Stimulated activated CD8-positive, alpha-beta memory T cell treated with anti-CD3 and anti-CD28 coated beads, Interleukin-2, amount 100 ng/mL, for 1 hour (primary cell): ENCODE measurements around the gene DDRGK1.

Source experiments
- DNase-seq, 2 donors: peaks; one replicate each; pipeline ENCODE4 v3.0.0-alpha.2; 2020; ENCODE audit warnings: low read depth in 2 of 2

DDRGK1 gene

DNA sequence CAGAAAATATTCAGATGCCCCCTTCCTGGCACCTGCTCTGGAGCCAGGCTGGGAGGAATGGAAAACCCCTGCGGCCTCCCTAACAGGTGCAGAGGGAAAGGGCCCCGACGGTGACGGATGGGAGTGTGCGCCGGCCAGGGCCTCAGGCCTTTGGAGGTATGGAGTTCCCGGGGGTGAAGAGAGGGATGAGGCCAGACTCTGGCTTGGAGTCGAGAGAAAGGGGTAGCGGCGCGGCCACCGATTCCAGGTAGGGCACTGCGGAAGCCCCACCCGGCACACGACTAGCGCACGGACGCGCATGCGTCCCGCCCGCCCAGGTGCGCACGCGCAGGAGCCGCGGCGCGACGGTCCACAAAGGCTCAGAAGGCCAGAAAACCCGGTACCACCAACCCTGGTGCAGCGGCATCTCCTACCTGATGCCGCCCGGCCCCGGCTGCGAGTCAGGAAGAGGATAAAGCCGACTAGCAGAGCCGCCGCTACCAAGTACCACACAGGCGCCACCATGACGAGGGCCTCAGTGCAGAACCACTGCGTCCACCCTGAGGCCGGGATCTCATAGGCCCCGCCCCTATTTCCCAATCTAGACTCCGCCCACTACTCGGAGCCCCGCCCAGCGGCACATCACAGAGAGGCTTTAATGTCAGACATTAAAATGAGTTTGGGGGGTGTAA lies at the start of gene DDRGK1:
TSS of gene DDRGK1 (minus strand) at position 559 of the 671 bp plus-strand sequence. CDS start at position 504, 55 bp downstream.
- DNase-seq = peak; percentile 83

DNA sequence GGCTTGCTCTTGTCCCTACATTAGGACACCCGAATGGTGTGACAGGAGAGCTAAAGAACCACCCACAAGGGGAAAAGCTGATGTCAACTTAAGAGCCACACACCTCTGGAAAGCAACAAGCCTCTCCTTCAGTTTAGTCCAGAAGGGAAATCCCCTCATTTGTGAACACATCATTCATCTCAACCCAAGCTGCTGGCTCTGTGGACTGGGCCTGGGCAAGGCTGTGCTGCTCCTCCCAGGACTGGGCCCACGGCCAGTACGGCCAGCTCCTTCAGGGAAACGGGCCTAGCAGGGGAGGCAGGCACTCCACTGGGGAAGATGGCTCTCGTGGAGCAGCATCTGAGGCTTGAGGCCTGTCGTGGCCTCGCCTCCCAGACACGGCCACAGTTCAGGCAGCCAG lies 47.3 kb upstream of the DDRGK1 start:
- no peak for DNase-seq

DNA sequence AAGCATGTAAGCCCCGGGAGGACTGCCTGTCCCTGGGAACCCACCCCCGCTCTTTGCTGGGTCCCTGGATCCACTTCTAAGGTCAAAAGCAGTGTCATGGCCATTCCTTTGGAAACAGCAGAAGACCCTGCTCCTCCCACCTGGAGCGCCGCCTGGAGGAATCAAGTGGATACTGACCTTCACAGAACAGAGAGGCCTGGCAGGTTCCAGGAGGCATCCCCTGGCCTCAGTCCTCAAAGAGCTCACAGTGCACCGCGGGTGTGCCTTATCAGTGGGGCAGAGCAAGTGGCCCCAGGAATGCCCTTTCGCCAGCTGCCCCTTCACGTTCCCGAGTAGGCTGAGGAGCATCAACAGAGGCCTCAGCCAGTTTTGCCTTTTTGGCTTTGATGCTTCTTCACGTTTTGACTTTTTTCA lies 45.6 kb upstream of the DDRGK1 start:
- DNase-seq = no peak

DNA sequence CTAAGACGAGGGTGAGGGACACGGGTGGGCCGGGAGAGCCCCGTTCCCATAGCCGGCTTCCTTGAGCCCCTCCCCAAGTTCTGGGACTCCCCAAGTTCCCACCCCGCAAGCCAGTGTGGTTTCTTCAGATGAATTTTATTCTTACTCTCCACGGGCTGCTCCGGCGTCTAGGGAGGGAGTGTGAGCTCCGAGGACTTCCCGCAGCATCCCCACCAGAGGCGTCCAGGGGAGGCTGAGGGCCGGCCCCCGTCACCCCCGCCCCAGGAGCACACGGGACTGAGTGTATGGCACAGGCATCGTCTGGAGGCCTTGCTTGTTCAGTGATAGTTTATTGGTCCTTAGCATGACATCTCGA lies 44.5 kb upstream of the DDRGK1 start:
- DNase-seq = no peak

DNA sequence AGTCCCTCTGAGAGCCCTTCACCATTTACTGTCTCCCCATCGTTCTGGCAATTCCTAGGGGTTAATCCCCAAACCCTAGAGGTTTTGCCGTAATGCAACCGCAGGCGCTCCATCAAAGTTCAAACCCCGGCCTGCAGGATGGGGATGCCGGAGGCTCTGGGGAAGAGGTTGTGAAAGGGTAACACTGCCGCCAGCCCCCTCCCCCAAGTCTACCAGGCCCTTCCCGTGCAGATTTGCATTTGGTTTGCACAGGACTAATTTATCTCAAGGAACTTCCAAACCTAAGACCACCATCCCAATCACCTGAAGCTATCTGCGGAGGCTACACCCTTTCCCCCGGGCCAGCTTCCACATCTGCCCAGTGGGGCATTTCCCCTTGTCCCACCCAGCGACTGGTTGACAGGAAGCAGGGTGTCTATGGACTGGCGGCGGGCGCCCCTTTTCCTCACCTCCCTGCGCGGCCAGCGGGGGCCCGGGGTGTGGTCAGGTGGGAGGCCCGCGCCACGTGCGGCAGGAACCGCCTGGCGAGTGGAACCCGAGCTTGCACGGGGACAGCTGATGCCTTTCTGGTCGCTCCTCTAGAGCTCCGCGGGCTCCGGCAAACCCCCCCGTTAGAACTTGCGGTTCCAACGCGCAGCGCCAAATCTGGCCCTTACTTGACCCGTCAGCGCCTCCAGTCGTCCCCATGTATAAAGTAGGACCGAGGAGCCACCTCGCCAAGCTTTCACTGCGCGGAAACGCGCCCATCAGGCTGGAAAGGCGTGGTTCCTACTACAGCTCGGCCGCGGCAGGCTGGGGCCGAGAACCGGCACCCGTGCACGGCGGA lies 43.9 kb upstream of the DDRGK1 start:
- DNase-seq = no peak

DNA sequence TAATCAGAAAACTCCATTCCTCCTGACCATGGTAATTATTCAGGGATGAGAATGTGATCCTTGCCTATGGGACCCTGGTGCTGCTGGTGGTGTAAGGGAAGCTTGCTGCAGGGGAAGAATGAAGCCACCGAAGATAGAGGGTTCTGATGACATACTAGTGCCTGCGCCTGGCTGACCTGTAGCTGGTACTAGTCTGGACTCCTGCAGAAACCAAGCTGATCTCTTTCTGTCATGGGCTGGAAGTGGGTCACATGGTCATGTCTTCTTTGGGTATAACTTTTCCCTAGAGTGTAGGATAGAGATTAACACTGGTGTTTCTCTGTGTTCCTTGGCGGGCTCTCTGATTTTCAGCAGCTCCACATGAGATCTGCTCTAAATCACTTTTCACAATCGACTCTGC lies 43.2 kb upstream of the DDRGK1 start:
- DNase-seq = no peak

DNA sequence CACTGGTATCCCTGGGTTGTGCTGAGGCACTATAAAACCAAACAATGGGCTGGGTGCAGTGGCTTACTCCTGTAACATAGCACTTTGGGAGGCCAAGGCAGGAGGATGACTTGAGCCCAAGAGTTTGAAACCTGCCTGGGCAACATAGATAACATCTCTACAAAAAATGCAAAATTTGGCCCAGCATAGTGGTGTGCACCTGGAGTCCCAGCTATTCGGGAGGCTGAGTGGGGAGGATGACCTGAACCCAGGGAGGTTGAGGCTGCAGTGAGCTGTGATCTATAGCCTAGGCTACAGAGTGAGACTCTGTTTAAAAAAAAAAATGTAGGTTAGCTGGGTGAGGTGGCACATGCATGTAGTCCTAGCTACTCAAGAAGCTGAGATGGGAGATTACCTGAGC lies 42.2 kb upstream of the DDRGK1 start:
- DNase-seq = no peak

DNA sequence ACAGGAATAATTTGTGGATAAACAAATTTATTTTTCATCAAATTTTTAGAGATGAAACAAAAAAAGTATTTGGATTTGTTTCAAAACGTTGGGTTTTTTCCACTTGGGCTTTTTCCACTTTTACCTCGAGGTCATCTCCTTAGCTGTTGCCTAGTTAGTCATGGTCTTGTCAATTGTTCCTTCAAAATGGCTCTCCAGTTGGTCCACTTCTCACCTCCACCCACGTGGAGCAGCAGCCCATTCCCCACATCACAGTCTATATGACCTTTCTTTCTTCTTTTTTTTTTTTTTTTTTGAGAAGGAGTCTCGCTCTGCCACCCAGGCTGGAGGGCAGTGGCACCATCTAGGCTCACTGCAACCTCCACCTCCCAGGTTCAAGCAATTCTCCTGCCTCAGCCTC lies 41.2 kb upstream of the DDRGK1 start:
- no peak for DNase-seq

DNA sequence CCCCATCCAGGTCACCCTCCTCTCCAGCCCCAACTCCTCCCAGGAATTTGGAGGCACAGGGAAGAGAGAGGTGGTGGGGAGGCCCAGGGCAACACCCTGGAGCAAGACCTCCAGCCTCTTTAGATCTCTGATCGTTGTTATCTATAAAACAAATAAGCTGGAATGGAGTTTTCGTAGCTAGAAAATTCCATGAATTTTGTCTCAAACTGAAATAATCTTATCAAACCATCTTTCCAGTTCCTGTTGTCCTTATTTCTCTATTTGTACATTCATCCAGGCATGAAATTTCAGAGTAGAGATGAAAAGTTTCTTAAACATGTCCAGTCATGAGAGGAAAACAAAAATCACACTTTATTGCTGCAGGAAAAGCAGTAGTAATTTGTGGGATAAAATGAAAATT lies 40.7 kb upstream of the DDRGK1 start:
- no peak for DNase-seq

DNA sequence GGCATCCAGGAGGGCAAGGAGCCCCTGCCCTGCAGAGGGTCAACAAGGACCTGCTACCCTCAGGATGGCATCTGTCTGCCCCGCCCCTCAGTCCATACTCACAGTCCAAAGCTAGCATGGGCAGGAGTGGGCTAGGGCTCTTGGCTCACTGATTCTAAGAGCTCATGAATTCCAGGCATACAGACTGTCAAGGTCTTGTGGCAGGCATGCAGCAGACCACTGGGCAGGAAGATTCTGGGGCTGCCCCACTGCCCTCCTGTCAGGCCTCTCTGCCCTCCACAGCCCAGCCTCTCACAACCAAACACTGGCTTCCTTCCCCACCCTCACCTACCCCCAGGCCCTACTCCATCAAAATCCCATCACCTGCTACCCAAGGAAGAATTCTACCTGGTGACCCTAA lies 40.1 kb upstream of the DDRGK1 start:
- no peak for DNase-seq

DNA sequence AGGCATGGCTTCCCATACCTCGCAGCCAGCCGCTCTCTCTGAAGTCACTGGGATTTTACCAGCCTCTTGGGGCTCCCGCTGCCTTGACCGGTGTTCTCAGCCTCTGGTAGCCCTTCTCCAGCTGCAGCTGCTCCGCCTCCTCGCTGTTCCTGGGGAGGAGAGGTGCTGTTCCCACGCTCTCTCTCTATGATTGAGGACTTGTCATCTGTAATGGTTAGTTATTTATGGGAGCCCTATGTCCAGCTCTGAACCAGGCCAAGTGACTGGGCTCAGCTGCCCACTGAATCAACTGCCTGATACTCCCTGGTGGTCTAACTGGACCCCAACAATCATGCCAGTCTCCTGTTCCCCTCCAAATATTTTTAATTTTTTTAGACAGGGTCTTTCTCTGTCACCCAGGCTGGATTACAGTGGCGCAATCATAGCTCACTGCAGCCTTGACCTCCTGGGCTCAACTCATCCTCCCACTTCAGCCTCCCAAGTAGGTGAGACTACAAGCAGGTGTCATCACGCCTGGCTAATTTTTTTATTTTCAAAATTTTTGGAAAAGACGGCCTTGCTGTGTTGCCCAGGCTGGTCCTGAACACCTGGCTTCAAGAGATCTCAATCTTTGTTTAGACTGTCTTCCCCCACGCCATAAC lies 39.4 kb upstream of the DDRGK1 start:
- DNase-seq = no peak

DNA sequence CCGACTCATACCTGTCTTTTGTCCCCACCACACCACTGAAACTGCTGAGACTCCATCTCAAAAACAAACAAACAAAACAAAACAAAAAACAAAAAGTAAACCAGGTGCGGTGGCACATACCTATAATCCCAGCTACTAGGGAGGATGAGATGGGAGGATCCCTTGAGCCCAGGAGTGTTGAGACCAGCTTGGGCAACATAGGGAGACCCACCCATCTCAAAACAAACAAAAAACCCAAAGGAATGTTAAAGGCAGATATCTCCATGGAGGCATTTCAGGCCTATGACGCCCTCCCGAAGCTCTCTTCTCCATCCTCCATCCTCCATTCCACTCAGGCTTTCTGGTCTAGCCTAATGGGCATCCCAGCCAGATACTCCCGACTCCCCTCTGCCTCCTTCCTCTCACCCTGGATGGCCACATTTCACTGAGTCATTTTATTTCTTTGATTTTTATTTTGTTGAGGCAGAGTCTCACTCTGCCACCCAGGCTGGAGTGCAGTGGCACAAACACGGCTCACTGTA lies 37.8 kb upstream of the DDRGK1 start:
- no peak for DNase-seq

DNA sequence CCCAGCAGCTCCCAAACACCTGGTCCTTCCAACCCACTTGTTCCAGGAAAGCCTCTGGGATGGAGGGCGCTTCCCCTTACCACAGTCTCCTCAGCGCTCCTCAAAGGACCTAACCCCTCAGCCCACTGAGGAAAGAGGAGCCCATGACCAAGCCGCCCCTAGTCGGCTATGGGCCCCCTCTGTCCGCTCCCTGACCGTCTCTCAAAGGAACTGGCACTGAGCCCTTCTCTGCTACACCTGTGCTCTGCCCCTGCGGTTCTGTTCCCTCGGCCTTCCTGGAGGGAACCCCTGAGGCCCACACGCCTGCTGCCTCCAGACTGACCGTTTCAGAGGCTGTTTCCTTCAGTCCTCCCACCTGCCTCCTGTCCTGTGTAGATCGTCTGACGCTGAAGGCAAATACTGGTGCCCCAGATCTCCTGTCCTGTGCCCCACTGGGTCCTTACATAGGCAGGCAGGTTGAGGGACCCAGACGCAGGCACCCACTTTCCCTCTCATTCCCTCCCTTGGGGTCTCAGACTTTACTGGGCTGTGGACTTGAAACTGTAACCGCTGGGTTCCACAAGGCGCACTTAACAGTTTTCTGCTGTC lies 36.4 kb upstream of the DDRGK1 start:
- DNase-seq = no peak

DNA sequence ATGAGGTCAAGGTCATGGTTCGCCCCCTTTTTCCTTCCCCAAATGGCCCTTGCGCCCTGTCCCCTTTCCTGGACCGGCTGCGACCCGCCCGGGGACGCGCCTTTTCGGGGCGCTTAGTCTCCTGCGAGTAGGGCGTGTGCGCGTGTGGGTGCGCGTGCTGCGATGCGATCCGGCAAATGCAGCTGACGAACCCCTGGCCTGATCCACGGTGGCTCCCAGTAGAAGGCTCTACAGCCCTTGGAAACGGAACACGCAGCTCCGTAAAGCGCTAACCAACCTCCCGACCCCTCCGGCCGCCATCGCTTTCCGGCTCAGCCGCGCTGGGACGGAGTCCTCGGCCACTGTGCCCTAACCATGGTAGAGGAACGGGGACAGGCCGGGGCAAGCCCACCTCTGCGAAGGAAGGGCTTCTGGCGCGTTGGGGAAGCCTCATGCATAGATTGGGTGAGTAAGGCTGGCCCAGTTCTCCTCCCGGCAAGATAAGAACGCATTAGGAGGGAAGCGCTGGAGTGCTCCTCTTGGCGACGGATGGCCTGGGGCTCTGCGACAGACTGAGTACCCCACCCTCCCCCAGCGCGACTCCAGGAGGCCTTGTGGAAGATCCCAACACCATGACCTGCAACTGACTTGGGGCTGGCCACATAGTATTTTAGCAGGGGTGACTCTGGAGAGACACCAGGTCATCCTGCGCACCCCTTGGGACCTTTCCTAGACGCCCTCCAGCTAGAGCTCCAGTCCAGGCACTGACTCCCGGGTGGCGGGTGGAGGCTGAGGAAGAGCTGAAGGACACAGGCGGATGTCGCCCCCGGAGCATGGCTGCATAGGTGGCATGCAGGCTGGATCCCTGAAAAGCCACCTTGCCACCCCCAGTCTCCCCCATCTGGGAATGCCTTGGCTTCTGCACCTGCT lies 35.6 kb upstream of the DDRGK1 start:
- DNase-seq = no peak

DNA sequence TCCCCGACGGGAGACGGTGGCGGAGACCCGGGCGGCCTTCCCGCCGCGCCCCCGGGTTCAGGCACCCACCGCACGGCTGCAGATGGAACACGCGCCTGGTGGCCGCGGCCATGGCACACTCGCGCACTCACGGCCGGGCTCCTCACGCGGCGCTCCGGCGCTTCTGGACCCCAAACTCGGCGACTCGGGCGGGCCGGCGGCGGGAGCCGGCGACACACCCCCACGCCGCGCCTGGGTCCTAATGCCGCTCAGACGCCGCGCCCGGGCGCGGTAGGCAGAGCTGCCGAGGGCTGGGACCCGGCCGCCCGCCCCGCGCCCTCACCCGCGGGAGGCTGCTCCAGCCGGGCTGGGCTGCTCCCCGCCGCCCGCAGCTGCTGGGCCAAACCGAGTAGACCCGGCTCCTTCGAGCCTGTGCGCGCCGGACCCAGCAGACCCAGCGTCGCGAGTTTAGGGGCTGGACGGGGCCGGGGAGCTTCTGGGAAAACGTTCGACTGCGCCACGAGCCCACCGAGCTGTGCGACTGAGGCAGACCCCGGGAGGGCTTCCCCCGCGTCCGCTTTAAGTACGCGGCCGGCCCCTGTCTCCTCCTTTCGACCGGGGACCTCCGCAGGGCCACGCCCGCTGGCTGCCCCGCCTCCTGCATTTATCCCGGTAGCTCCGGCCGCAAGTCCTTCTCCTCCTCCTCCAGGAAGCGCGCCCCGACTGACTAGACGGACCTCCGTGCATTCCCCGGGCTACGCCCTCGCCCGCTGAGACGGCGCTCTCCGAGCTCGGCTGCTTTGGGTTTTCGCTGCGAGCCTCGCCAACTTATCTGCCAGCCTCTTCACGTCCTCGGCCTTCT lies 34.8 kb upstream of the DDRGK1 start, which contains the start of gene SLC4A11:
TSS of gene SLC4A11 (minus strand) at position 165 of the 841 bp plus-strand sequence. CDS start at position 112, 53 bp downstream.
- no peak for DNase-seq

DNA sequence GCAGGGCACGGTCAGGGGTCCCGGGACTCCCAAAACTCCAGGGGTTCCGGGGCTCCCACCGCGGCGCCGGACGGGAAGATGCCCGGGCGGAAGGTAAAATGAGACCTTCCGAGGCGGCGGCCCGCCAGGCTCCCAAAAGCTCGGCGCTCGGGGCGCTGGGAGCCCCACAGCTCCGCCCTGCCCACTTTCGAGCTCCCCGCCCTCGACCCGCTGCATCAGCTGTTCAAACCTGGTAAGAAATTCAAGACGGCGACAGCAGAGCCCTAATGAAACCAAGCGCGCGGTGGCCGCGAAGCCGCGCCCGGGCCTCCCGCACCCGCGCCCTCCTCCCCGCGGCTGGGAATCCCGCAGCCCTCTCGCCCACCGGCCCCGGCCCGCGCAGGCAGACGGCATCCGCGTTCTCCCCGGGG lies 34.1 kb upstream of the DDRGK1 start:
- DNase-seq = no peak

DNA sequence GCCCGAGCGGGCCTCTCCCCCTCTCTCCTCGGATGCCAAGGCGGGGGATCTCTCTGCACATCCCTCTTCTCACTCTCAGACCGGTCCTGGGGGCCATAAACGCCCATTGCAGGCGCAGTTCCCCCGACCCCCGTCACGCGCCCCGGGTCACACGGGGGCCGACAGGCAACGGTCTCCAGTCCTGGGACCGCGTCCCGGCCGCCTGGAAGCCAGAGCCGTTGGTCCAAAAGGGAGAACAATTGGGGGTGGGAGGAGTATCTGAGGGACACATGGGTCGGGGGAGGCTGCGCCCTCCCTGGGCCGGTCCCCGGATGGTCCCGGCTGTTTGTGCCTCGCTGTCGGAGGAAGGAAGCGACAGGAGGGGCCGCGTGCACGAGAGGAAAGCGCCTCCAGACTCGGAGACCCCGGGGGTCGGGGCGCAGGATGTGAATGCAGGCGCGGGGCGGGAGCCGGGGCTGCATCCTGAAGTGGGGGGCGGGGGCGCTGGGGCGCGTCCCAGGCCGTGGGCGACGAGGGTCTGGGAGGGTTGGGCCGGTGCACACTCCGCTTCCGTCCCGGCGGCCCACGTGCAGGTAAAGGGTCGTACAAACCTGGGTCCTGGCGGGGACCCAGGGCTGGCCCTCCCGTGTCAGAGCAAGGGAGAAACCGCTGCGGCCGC lies 33.6 kb upstream of the DDRGK1 start:
- no peak for DNase-seq

DNA sequence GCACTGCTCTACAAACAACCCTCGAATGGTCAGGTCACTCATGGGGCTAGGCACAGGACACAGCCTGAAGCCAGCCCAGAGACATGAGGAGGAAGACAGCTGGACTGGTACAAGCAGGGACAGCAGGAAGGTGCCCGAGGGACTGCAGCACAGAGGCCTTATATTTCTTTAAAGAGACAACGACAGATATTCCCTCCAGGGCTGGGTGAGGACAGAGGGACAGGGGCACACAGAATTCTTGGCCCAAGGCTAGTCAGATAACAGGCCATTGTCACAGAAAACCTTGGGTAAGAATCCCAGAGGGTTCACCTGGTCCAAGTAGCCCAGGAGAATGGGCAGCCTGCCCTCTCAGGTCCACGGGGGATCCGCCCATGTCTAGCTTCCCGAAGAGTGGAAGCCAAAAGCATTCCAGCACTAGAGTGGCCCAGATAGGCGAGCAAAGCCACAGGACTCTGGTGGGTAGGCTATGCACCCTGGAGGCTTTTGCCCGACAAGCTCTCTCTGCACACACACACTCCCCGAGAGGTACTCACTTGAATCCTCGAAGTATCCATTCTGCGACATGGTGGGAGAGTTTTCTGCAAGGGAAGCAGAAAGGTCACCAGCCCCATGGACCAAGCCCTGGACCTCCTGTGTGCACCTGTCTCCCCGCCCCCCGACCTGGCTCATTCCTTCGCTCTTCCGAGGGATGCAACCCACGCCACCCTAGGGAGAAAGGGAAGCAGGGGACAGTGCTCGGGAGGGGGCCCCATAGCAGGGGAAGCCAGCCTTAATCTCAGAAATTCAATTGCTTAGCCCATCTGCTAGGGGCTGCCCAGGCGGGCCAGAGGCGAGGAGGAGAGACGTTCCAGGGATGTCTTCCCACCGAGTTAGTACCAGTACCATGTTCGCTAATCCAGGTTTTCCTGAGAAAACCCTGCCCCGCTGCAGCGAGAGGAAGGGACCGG lies 32.8 kb upstream of the DDRGK1 start:
- DNase-seq = no peak
